HG03159 (cell line): Measurements from ENCODE around the gene USP13.

Experiments used
- ATAC-seq: cut with Tn5 transposase; IDR thresholded peaks from one replicate; pipeline ENCODE4 v1.9.1; 2021; ENCODE audit warnings: mild to moderate bottlenecking, moderate library complexity; ENCODE audit not compliant: unreplicated experiment

USP13 gene

GRCh38 chr3:179731544-179731943 is 78.7 kb downstream of the USP13 start:
- no peak for ATAC-seq

GRCh38 chr3:179732661-179733348 is 80.0 kb downstream of the USP13 start:
- ATAC-seq = no peak

- no peak for ATAC-seq
Observed at GRCh38 chr3:179733797-179734196, 81.0 kb downstream of the USP13 start.

- no peak for ATAC-seq
Observed at GRCh38 chr3:179734497-179735281, 81.8 kb downstream of the USP13 start.

- no peak for ATAC-seq
Observed at GRCh38 chr3:179735321-179735720, 82.5 kb downstream of the USP13 start.

GRCh38 chr3:179738998-179739397 is 86.2 kb downstream of the USP13 start:
- ATAC-seq = no peak

- ATAC-seq = no peak
Observed at GRCh38 chr3:179739816-179740594, 87.2 kb downstream of the USP13 start.

DNA sequence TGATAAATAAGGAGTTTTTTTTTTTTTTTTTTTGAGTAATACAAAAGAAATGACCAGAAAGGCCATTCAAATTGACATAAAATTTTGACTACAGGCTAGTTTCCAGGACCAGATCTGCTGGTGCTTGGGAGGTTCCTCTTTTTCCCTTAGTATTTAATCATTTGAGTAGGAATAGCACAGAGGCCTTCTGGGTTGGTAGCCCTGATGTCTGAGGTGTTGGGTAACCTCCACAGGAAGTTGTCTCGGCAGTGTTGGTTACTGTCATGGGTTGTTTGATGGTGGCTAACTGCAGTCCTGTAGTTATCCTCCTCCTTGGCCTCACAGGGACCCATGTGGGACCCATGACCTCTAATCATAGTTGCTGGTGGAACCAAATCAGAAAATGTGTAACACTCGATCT is 91.1 kb downstream of the USP13 start:
- no peak for ATAC-seq

DNA sequence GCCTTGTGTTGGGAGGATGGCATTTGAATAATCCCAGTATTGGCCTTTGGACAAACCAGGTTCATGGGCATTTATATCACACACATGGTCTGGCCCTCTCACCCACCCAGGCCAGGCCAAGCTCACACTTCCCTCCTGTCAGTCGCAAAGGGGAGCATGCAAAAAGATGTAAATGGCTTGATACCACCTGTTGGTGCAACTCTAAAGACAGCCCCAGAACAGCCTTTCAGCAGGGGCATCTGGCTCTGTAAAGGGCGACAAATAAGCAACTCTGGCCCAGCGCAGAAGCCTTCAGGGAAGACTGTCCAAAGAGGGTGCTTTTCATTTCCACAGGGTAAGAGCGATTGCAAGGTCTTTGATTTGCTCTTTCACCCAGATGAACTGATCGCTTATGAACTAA is 91.8 kb downstream of the USP13 start:
- ATAC-seq = no peak

DNA sequence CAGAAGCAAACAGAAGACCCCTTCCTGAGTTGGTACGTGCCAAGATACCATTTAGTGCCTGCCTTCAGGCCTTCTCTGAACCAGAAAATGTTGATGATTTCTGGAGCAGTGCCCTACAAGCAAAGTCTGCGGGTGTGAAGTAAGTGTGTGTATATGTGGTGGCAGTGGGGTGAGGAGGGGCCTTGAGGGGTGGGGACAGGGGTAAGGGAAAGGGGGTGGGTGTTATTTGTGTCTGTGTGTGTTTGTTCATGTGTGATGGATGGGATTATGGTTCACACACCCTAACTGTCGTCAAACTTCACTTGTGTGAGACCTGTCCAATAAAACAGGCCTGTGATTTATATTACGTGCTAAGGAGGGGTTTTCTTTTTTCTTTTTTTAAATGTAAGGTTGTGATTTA is 92.2 kb downstream of the USP13 start:
- ATAC-seq = no peak

DNA sequence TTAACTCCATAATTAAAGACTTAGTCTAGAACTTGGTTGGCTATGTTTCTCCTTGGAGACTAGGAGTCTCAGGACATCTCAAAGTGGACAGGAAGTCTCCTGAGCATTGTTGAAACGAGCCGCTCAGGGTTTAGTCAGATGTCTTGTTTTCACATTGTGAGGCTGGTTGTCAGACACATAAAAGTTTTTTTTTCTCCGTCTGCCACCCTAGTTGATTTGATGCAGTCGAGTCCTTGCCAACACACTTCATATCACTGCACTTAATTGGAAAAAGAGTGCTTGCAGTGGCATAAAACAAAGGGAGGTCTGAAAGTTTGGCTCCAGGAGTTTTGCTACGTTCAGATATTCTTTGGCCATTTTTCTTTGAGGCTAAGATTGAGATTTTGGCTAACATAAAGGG is 92.9 kb downstream of the USP13 start:
- ATAC-seq = no peak

DNA sequence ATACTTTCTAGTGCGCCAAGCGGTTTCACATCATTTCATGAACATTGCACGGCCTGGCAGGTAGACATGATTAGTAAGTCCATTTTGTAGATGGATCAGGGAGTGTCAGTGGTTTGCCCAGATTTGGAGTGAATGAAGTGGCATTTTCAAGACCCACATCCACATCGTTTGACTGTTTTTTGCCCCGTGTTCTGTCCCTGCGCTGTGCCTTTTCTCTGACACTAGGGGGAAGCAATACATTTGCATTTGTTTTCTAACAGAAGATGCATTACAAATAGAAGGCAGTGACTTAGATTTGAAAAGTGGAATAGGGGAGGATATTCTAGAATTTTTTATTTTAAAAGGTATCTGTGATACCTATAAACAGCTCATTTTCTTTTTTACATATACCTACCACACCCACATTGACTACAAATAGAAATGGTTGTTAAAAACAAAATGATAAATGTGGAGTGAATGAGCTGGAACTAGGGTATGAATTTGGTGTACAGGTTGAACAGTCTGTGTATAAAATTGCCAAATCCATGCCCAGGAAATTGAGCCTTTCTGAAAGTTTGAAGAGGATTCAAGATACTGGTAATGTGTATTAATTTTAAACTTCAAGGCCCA is 98.0 kb downstream of the USP13 start:
- ATAC-seq = peak; percentile 61

DNA sequence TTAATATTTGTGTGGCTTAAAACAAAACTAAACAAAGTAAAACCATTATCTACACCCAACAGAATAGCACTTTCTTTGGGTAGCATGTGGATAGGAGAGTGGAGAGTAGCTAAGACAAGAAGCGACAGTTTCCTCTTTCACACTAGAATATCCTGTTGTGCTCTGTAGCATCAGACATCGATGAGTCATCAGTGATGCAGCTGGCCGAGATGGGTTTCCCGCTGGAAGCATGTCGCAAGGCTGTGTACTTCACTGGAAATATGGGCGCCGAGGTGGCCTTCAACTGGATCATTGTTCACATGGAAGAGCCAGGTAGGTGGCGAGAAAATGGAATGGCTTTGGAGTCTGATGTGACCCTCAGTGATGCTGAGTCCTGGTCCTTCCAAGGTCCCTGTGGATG is 108.1 kb downstream of the USP13 start:
- ATAC-seq = no peak

DNA sequence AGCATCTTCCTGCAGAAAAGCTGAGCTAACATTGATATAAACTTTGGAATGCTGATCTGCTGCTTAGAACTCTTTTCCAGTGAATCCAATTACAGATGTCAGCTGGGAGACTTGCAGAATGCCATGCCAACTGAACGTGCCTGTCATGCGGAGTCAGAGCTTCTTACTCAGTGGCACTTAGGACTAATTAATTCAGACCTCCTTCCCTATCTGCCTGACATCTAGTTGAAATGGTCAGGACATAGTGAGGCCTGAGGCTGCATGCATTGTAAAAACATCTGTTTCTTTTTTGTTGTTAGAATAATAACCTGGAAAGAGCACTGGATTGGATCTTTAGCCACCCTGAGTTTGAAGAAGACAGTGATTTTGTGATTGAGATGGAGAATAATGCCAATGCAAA is 112.6 kb downstream of the USP13 start:
- ATAC-seq = no peak

DNA sequence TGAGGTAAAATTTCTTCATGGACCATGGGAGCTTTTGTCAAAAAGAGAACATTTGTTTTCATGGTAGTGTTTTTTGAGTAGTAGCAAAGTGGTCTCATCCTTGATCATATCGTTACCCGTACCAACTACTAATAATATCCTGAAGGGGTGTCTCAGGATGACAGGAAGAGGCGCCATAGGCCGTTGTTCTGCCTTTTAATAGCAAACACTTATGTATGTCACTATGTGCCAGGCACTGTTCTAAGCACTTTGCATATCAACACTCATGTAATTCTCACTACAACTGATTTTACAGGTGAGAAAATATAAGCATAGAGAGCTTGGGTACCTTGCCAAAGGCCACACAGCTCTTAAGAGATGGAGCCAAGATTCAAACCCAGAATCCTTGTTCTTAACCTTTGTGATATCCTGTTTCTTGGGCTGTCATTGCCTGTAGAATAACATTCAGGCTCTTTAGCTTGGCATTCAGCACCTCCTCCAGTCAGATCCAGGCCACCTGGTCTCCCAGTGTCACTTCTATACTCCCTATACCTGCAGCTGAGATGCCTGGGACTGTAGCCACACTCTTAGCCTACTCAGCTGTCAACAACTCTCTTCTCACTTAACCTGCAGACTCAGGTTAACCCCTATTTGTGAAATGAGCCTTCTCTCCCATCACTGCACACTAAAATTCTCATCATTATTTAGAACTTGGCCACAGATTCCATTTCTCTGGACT is 113.7 kb downstream of the USP13 start:
- ATAC-seq = no peak

- ATAC-seq = no peak
Observed at GRCh38 chr3:179768080-179768479, 115.2 kb downstream of the USP13 start.

GRCh38 chr3:179769411-179770247 is 116.8 kb downstream of the USP13 start:
- no peak for ATAC-seq

DNA sequence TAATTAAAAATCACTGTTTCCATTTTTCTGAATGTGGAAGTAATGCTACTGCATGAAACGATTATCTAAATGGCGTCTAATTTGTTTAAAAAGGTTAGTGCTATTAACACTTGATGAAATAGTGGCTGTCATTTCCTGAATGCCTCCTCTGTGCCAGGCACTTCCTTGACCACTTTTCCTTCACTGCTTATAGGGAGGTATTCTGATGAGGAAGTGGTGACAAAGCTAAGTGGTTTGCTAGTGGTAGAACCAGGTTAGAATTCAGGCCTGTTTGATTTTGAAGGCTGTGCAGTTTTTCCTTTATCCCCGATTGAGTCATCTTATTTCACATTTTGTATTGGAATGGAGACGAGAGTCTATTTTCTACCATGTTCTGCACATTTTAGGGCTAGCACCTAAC is 119.0 kb downstream of the USP13 start:
- ATAC-seq = no peak

- ATAC-seq = no peak
Observed at GRCh38 chr3:179772297-179772696, 119.5 kb downstream of the USP13 start.
